CD4-positive, alpha-beta T cell treated with Interleukin-1 beta for 1 hour (primary cell): ENCODE data around the gene SPAG4.

Experiments
- DNase-seq, 2 donors: peaks; one replicate each; pipeline ENCODE4 v3.0.0-alpha.2; 2020 to 2022

SPAG4 gene

DNA sequence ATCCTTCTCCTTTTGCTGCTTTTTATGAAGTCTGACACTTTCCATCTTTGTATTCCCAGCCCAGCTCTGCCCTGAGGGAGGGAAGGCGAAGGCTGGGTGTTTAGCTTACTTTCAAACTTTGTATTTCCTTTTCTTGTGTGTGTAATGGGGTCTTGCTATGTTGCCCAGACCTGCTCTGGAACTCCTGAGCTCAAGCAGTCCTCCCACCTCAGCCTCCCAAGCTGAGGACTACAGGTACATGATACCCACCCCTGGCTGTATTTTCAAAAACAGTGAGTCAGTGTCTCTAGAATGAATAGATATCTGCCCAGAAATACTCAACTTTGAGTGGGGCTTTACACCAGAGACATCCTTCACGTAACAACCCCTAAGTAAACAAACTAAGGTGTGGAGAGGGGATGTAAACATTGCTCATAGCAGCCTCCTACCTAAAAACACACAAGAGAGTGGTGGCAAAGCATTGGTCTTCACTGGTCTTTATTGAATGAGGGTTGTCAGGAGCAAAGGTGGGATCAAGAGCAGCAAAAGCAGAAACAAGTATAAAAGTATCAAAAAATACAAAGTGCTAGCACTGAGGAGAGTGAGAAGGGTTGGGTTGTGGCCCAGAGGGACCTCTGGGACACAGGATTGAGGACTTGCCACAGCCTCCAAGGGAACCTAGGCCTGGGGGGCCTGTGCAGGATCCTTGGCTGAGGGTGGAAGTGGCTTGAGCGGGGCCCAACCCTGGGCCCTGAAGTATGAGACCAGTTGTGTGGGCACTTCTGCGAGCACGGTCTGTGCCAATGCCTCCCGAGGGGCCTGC is 10.2 kb downstream of the SPAG4 start:
- no peak for DNase-seq

GRCh38 chr20:35626386-35627001 is 10.9 kb downstream of the SPAG4 start:
- DNase-seq: no peak

DNA sequence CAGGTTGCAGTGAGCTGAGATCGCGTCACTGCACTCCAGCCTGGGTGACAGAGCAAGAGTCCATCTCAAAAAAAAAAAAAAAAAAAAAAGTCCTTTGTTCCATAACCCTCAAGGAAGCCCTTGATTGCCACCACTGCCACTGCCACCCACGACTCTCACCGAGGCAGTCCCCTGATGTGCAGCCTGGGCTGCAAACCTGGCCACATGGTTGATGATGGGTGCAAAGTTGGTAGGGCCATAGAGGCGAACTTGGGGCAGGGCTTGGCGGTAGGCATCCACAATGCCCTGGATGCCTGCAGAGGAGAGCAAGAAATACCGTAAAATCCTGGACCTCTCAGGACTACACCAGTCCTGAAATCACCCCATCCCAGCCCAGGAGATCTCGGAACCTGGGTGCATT is 11.5 kb downstream of the SPAG4 start:
- DNase-seq: no peak

GRCh38 chr20:35629427-35630145 is 14.0 kb downstream of the SPAG4 start:
- DNase-seq: no peak

- no peak for DNase-seq
These were observed 15.0 kb downstream of the SPAG4 start for GRCh38 chr20:35630636-35631035.

DNA sequence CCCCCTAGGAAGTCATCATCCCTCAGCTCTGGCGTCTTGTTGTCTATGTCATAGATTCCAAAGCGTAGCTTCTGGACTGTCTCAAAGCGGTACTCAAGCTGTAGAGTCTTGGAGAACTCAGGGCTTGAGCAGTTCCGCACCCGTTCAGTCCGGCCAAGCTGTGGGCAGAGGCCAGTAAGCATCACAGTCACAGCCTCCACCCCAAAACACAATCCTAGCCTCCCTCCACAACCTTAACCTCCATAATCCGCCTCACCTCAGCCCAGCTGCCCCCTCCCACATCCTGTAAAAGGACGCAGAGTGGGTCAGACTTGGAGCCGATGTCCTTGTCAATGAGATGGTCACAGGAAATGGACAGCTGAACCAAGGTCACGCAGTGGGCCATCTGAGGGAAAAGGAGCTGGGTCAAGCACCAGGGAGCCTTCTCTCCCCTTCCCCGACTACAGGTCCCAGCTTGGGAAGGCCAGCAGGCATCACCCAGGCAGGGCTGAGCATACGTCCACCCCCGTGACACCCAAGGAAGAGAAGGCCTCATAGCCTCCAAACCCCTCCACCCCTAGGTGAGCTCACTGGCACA is 17.0 kb downstream of the SPAG4 start:
- DNase-seq: no peak

- DNase-seq: no peak
These were observed 20.0 kb downstream of the SPAG4 start for GRCh38 chr20:35635652-35636051.

DNA sequence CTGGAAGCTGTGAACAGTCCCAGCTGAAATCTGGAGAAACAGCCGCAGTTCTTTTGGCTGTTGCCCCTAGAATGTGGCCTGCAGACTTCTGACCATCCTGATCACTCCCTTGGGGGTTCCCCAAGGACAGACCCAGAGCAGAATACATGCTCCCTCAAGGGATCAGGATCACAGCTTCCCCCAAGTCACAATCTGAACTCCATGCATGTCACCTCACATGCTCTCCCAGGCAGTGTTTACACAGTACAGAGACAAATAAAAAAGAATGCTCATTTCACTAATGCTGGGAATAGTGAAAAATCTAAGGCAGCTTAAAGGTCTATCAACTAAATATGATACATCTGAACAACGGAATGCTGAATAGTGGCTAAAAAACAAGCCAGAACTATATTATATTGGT is 20.5 kb downstream of the SPAG4 start:
- no peak for DNase-seq

DNA sequence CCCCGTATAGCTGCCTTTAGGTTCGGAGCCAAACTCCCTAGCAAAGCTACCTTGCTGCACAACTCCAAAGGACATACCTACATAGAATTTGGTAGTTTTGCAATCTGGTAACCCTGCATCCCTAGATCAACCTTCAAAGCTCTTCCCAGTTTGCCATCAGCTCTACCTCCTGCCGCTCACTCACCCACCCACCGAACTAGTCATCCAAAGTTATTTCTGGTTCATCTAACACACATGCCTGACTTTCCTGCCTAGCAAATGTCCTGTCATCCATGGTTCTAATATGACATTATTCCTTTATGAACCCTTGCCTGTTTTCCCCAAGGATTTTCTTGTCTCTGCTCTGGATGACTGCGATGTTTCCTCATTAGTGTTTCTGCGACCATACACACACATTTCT is 21.6 kb downstream of the SPAG4 start:
- DNase-seq: no peak

DNA sequence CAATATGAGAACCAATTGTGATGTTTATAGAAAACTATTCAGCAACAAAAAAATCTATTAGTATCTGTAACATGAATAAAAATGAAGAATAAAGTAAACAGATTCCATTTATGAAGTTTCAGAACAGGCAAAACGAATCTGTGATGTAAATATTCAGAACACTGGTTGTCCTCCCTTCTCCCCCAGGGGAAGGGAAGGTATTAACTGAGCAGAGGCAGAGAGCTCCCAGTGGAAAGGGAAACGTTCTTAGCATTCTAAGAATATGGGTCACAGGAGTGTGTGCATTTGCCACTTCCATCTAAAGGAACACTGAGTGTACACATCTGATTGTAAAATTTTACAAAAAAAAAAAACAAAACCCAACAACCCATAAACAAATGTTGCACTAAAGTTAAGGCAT is 23.1 kb downstream of the SPAG4 start:
- DNase-seq: no peak

DNA sequence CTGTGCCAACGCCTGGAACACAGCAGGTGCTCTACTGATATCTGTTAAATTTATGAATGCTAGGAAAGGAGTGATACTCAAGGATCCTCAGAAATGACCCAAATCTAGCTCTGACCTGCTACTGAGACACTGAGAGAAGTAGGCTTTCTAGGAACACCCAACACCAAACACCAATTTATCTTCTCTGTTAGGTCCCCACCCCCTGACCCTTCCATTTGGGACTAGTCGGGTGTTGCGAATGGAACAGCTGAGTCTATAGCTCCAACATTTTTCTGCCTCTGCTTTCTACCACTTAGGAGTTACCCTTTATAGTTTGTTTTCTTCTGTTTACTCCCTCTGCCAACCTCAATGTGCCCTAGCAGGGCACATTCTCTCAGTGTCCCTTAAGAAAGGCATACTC is 25.1 kb downstream of the SPAG4 start:
- no peak for DNase-seq

- no peak for DNase-seq
These were observed 26.1 kb downstream of the SPAG4 start for GRCh38 chr20:35641743-35642142.

DNA sequence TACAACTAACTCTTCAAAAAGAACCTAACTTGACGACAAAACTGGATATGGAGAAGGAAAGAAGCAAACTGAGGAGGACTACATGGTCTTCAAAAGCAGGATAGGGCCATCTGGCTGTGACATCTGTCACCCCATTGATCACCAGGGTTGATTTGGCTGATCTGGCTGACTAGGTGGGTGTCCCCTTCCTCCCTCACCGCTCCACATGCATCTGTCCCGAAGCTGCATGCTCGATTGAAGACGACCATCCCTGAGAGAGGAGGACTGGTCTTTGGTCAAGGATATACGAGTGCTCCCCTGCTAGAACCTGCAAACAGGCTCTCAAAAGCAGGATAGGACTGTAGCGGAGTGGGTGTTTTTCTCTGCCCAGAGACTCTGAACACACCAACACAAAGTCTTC is 27.4 kb downstream of the SPAG4 start:
- DNase-seq: no peak

GRCh38 chr20:35644806-35645205 is 29.2 kb downstream of the SPAG4 start:
- no peak for DNase-seq

- no peak for DNase-seq
These were observed 33.2 kb downstream of the SPAG4 start for GRCh38 chr20:35648836-35649235.

DNA sequence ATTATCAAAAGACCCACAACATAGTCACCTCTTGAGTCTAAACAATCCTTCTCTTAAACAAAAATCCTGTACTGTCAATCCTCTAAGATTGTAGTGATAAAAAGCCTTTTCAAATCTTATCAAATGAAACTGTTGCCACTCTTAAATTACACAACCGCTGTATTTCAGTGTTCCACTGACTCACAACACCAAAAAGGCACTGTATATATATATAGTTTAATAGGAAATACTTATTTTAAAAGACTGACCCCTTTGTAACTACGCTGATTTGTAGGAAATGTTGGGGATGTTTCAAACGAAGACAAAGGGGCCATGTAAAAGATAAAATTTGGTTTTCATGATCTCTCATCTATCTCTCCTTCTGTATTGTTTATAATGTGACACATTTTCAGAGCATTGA is 35.0 kb downstream of the SPAG4 start:
- DNase-seq: no peak

DNA sequence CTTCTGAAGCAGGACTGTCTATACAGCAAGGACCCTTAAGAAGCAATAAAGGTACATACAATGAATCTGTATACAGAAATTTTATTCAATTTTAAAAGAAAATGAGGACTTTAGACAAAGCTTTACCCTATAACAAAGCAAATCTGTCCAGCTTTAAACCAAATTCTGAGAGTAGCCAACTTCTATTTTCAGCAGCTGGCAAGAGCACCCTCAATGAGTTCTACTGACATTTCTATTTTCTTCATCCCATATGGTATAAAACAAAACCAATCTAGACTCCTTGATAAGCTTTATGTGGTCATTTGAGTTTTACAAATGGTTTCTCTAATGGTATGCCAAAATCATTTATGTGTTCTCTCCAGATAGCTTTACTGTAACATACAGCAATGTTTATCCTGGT is 36.3 kb downstream of the SPAG4 start:
- DNase-seq: no peak

GRCh38 chr20:35652641-35653429 is 37.2 kb downstream of the SPAG4 start:
- DNase-seq: no peak

GRCh38 chr20:35653430-35653734 is 37.8 kb downstream of the SPAG4 start:
- DNase-seq: no peak

DNA sequence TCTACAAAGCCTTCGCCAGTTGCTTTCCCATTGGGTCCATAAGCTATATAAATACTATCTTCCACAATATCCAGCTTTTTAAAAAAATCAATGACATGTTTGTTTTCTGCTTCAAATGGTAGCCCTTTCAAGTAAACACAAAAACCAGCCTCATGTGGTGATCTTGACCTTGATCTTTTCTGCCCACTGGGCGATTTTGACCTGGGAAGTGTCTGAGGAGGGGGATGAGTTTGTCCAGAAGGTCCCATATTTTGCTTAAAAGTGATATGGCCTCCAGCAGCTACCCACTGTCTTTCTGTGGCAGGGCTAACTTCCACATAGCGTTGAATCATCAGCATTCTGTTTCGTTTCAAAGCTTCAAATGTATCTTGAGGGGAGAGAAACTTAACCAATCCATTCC is 38.3 kb downstream of the SPAG4 start:
- DNase-seq: no peak

DNA sequence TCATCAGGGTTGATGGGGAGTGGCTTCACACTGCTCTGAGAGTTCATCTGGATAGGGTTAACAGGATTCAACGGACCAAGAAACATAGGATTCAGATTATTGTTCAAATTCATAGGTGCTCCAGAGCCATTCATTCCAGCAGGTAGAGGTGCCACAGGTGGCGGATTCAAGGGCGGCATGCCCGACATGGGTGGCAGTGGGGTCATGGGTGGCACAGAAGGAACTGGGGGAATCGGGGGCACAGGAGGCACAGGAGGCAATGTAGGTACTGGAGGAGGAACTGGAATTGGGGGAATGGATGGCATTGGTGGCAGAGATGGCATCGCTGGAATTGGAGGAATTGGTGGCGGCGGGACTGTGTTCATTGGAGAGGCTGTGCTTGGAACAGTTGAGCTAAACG is 38.8 kb downstream of the SPAG4 start:
- no peak for DNase-seq

- no peak for DNase-seq
These were observed 41.6 kb downstream of the SPAG4 start for GRCh38 chr20:35657271-35657670.
